Astrocyte of the cerebellum (primary cell): Measurements from ENCODE around the gene FTSJ1.
A peak's percentile ranks its signal among the peaks of the same experiment; 100 is the strongest.

Experiments used
- DNase-seq: peaks from one replicate; pipeline ENCODE4 v3.0.0-alpha.2; 2011; ENCODE audit warnings: low read depth
- H3K4me3 ChIP-seq: 2 replicates; pipeline ENCODE4 v1.5.1; 2011; ENCODE audit warnings: mild to moderate bottlenecking, low read depth, low read length, moderate library complexity
- in situ Hi-C: cut with HindIII; loops from 2 replicates; pipeline ENCODE4 v1.10.0; 2017; ENCODE audit warnings: low sequenced_read_pairs
- TF ChIP-seq, protein P1 (sequence below): IDR thresholded peaks from 2 replicates; pipeline ENCODE4 v1.5.1; 2012; ENCODE audit warnings: low read length, low read depth, moderate library complexity, mild to moderate bottlenecking; ENCODE audit errors: missing control alignments

Gene FTSJ1

DNA sequence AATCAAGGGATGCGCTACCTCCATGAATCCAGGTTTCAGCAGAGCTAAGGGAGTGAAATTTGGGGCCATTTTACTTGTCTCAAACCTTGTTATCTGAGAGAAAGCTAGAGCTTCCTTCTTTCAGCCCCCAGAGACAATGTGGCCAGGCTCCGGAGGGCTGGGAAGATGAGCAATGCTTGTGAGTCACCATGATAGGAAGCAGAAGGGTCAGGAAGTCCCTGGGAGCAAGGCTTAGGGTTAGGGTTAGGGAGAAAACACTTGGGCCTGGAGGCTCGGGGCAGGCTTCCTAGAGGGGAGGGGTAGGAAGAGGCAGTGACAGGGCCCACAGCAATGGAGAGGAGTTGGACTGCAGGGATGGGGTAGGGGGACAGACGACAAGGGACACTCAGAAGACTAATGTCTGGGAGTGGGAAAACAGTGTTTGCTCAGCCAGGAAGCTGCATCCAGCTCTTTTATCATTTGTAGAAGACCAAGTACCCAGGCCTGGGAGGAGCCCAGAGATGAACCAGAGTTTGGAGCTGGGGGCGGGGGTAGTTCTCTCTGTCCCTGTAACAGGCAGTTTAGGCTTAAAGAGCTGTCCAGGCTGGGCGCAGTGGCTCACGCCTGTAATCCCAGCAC is 16.4 kb downstream of the FTSJ1 start:
- H3K4me3 ChIP-seq: no peak overlapping the region
- TF ChIP-seq, protein P1, sequence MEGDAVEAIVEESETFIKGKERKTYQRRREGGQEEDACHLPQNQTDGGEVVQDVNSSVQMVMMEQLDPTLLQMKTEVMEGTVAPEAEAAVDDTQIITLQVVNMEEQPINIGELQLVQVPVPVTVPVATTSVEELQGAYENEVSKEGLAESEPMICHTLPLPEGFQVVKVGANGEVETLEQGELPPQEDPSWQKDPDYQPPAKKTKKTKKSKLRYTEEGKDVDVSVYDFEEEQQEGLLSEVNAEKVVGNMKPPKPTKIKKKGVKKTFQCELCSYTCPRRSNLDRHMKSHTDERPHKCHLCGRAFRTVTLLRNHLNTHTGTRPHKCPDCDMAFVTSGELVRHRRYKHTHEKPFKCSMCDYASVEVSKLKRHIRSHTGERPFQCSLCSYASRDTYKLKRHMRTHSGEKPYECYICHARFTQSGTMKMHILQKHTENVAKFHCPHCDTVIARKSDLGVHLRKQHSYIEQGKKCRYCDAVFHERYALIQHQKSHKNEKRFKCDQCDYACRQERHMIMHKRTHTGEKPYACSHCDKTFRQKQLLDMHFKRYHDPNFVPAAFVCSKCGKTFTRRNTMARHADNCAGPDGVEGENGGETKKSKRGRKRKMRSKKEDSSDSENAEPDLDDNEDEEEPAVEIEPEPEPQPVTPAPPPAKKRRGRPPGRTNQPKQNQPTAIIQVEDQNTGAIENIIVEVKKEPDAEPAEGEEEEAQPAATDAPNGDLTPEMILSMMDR: no peak
- in situ Hi-C loops: no loop called here
- no peak for DNase-seq

DNA sequence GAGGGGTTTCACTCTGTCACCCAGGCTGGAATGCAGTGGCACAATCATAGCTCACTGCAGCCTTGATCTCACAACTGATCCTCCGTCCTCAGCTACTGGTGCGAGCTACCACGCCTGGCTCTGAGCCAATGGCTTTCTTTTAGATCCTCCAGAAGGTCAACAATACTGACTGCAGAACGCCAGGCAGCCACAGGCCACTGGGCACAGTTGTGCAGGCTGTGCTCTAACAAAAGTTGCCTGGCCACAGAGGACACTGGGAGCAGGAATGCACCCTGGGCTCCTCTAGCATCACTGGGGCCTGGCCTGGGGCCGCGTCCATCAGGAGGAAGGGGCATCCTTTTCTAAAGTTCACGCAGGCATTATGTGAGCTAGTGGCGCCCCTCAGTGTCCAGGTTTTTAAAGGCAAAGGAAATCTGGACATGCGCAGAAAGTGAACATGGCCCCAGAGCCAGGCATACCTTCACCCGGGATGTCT is 17.9 kb downstream of the FTSJ1 start:
- in situ Hi-C loops: no loop called here
- no peak for DNase-seq
- TF ChIP-seq, protein P1: peak; percentile 37

DNA sequence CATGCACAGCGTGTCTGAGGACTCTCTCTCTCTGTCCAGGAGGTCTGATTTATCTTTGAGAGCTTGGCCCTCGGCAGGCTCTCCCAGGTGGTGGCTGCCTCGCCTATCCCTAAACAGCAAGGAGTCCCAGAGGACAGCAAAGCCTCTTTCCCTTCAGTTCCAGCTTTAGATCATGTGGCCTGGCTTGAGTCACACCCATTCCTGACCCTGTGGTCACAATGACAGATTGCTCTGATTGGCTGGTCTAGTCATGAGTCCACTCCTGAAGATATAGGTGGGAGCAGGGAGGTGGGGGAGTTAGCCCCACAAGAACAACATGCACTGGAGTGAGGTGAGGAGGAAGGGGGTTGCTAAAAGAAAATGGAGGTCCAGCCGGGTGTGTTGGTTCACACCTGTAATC is 20.7 kb downstream of the FTSJ1 start:
- in situ Hi-C loops: no loop called here
- no peak for DNase-seq
- H3K4me3 ChIP-seq: no peak overlapping the region
- TF ChIP-seq, protein P1: no peak

More for the DNA sequence above, 17.9 kb downstream of the FTSJ1 start:
- no peak overlapping the region for H3K4me3 ChIP-seq

DNA sequence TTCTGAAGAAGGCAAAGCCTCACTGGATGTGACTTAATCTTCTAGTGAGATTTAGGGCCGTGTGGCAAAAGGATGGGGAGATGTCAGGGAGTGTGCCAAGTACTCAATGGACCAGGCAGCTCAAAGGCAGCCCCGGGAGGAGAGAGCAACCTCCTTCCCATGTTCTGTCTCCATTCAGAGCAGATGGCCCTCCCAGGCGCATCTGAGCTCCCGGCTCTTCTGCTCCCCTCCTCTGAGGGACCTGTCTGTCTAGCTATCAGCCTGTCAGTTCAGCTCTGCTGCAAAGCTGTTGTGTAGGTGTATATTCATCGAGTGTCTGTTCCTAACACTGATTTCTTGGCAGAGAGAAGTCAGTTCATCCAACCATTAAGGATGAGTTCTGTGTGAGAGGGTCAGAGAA is 21.9 kb downstream of the FTSJ1 start:
- in situ Hi-C loops: no loop called here
- H3K4me3 ChIP-seq: no peak overlapping the region
- no peak for DNase-seq
- TF ChIP-seq, protein P1: no peak

DNA sequence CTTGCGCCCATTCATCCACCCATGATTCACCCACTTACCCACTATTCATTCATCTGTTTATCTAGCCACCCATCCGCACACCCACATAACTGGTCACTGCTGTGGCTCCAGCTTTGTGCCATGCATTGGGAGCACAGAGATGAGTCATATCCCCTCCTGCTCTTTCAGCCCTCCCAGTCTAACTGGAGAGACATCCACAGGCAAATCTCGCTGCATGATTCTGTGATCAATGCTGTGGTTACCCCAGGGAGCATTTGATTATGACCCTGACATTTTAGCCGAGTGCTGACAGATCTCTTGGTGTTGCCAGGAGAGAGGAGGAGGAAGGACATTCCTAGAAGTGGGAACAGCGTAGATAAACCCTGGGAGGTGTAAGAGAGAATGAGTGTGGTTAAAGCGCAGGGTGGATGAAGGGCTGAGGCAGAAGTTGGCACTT is 22.4 kb downstream of the FTSJ1 start:
- DNase-seq: peak; percentile 24
- TF ChIP-seq, protein P1: no peak
- in situ Hi-C loops: no loop called here
- H3K4me3 ChIP-seq: no peak overlapping the region

DNA sequence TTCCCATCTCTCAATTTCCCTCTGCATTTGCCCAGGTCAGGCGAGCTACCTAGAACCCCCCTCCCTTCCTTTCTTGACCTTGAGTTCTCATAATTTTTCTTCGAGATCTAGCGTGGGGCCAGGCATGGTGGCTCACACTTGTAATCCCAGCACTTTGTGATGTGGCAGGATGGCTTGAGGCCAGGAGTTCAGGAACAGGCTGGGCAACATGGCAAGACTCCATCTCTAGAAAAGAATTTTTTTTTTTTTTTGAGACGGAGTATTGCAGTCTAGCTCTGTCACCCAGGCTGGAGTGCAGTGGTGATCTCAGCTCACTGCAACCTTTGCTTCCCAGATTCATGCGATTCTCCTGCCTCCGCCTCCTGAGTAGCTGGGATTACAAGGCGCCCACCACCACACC is 28.3 kb downstream of the FTSJ1 start:
- H3K4me3 ChIP-seq: no peak overlapping the region
- TF ChIP-seq, protein P1: no peak
- in situ Hi-C loops: no loop called here
- DNase-seq: no peak
